ENCODE measurements around the gene MB.

MB gene

DNA sequence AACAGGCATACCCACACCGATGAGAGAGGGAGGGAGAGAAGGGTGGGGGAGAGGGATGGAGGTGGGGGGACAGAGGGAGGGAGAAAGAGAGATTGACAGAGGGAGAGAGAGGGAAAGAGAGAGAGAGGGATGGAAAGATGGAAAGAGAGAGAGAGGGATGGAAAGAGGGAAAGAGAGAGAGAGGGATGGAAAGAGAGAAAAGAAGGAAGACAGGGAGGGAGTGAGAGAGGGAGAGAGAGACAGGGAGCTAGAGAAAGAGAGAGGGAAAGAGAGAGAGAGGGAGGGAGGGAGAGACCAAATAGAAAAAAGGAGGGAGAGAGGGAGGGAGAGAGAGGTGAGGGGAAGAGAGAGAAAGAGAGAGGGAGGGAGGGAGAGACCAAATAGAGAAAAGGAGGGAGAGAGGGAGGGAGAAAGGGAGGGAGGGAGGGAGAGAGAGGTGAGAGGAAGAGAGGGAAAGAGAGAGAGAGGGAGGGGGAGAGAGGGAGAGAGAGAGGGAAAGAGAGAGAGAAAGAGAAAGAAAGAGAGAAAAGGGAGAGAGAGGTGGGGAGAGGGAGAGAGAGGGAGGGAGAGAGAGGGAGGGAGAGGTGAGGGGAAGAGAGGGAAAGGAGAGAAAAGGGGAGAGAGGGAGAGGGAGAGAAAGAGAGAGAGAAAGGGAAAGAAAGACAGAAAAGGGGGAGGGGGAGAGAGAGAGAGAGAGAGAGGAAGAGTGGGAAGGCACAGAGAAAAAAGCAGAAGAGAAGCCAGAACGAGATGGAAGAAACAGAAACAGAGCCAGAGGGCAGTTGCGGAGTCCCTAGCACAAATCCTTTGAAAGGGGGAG, 23.8 kb downstream of the MB start:
- TF ChIP-seq, protein P1, sequence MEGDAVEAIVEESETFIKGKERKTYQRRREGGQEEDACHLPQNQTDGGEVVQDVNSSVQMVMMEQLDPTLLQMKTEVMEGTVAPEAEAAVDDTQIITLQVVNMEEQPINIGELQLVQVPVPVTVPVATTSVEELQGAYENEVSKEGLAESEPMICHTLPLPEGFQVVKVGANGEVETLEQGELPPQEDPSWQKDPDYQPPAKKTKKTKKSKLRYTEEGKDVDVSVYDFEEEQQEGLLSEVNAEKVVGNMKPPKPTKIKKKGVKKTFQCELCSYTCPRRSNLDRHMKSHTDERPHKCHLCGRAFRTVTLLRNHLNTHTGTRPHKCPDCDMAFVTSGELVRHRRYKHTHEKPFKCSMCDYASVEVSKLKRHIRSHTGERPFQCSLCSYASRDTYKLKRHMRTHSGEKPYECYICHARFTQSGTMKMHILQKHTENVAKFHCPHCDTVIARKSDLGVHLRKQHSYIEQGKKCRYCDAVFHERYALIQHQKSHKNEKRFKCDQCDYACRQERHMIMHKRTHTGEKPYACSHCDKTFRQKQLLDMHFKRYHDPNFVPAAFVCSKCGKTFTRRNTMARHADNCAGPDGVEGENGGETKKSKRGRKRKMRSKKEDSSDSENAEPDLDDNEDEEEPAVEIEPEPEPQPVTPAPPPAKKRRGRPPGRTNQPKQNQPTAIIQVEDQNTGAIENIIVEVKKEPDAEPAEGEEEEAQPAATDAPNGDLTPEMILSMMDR (IDR thresholded peaks at IDR 0.05; ENCODE audit: low read depth, low read length, missing control alignments), result no peak
- no peak overlapping the region for H3K4me3 ChIP-seq (replicated peaks; ENCODE audit: low read depth, low read length)
- no peak for DNase-seq (ENCODE audit: extremely low read depth, low read depth)

DNA sequence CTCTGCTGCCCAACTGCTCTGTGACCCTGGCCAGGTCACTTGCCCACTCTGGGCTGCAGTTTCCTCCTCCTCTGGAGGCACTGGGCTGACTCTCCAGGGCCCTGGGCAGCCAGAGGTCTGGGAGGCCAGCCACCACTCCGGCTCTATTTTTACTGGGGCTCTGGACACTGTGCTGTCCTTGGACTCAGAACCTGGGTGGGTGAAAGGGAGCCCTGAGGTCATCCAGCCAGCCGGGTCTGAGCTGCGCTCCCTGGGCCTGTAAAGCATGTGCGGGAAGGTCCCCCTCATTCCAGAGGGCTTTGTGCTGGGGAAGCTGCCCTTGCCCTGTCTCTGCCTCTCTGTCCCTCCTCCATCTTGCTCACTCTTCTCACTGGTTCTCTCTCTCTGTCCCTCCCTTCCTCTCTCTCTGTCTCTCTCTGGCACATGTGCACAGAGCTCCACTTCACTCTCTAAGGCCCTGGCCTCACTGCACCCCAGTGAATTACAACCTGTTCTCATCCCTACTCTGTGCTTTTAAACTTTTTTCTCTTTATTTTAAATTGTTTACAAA, 24.6 kb downstream of the MB start:
- no peak overlapping the region for H3K4me3 ChIP-seq (replicated peaks; ENCODE audit: low read depth, low read length)
- DNase-seq (ENCODE audit: extremely low read depth, low read depth), result no peak
- TF ChIP-seq, protein P1 (IDR thresholded peaks at IDR 0.05; ENCODE audit: low read depth, low read length, missing control alignments), result no peak

DNA sequence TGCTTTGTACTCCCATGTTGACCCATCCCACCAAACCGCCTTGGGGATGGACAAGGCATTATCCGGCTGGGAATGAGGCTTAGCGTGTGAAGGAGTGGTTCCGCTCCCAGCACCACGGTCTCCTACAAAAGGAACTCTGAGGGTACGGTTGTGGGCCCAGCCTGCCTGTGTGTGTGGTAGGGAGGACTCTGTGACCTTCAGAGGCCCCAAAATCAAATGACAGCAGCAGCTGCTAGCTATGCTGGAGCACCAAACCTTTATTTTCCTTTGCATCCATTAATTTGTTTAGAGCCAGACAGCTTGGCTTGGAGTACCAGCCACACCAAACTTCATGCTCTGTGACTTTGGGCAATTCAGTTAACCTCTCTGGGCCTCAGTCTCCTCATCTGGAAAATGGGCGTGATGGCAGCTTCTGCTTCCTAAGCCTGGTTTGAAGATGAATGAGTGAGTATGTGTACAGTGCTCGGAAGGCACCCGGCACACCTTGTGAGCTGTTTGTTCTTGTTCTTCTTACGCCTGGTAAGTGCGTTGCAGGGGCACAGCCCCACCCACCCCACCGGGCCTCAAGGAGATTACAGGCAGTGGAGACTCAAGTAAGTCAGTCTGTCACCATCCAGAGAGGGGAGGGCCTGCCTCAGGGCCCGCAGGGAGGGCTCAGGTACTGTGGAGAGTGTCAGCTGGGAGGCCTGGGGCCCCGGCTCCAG, 25.3 kb downstream of the MB start:
- DNase-seq (ENCODE audit: extremely low read depth, low read depth), result no peak
- no peak overlapping the region for H3K4me3 ChIP-seq (replicated peaks; ENCODE audit: low read depth, low read length)
- TF ChIP-seq, protein P1 (IDR thresholded peaks at IDR 0.05; ENCODE audit: low read depth, low read length, missing control alignments), result no peak

DNA sequence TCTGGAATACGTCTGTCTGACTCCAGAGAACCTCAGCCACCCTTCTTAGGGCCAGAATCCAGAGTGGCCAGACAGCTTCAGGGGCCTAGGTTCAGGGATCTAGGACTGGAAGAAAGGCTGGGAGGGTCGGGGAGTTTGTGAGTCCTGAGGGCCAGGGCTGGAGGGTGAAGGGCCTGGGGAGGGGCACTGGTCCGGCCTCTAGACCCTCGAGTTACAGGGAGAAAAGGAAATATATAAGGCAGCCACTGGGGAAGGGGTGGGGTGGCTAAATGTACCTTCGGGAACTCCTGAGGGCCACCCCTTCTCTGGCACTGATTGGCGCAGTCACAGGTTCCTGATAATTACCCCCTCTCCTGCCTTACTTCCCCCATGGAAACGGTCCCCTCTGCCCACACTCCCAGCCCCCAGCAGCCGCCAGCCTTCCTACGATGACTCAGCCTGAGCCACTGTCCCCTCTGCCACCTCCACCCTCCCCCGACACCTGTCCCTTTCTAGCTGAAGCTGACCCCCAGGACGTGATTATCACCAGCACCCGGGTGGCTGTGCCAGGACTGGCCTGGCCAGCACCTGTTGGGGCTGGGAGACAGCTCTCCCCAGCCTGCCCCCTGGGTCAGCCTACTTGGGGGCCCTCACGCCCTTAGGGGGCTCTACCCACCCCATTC, 26.4 kb downstream of the MB start:
- TF ChIP-seq, protein P1 (IDR thresholded peaks at IDR 0.05; ENCODE audit: low read depth, low read length, missing control alignments), result no peak
- DNase-seq (ENCODE audit: extremely low read depth, low read depth), result no peak
- H3K4me3 ChIP-seq (replicated peaks; ENCODE audit: low read depth, low read length), result no peak overlapping the region

GRCh38 chr22:35589756-35590093, 27.4 kb downstream of the MB start:
- TF ChIP-seq, protein P1 (IDR thresholded peaks at IDR 0.05; ENCODE audit: low read depth, low read length, missing control alignments), result no peak
- DNase-seq (ENCODE audit: extremely low read depth, low read depth), result no peak
- no peak overlapping the region for H3K4me3 ChIP-seq (replicated peaks; ENCODE audit: low read depth, low read length)

- TF ChIP-seq, protein P1 (IDR thresholded peaks at IDR 0.05; ENCODE audit: low read depth, low read length, missing control alignments), result no peak
- H3K4me3 ChIP-seq (replicated peaks; ENCODE audit: low read depth, low read length), result no peak overlapping the region
- peak; percentile 17 for DNase-seq (ENCODE audit: extremely low read depth, low read depth)
Measured at GRCh38 chr22:35589071-35589755, 27.9 kb downstream of the MB start.

Data from HFF-Myc (cell line).